A549 (cell line): ENCODE measurements around the gene SUPT20H. TPM values are rescaled to one million over a fixed set of nuclear protein-coding genes. Genes with fewer than 3 reads are reported as not detected.

Experiments
- ATAC-seq, 2 experiments: fragments of 200-7000 bp in 1 of 2; fragments of >200 bp in 1 of 2; cut with Nextera tagmentation in 1 of 2; cut with Tn5 transposase in 1 of 2; 3 replicates each; pipeline versions ENCODE4 v1.8.0 to v1.9.1; 2018 to 2020; ENCODE audit warnings: mild to moderate bottlenecking in 1 of 2, moderate library complexity in 1 of 2
- CTCF ChIA-PET: fragments of 300-600 bp; sonication (Branson Sonifier 250); formaldehyde crosslinking; extraction: SDS; loops from one replicate; lab custom pipeline; 2021; ENCODE audit warnings: antibody characterized with exemption, inconsistent platforms; lab: Yijun Ruan, JAX
- POLR2A ChIA-PET: fragments of 350-600 bp; formaldehyde crosslinking; extraction: SDS; loops from one replicate; lab custom pipeline; 2021; ENCODE audit warnings: antibody characterized with exemption, inconsistent platforms; lab: Yijun Ruan, JAX
- DNase-seq, 2 experiments: peaks; one replicate each; pipeline versions ENCODE4 v3.0.0 to v3.0.0-alpha.2; 2011 to 2016; ENCODE audit warnings: low read depth in 1 of 2, low spot score in 1 of 2
- FAIRE-seq: peaks from 2 replicates; lab custom pipeline; 2011; peaks lifted over from hg19 to GRCh38; lab: Jason Lieb, UNC
- H3K27ac ChIP-seq, 2 experiments: fragments of >200 bp; sonication (Bioruptor Twin); formaldehyde crosslinking; 3 replicates each; pipeline ENCODE4 v1.5.1; 2016 to 2017
- H3K4me1 ChIP-seq: fragments of >200 bp; sonication (Bioruptor Twin); formaldehyde crosslinking; 3 replicates; pipeline ENCODE4 v1.6.1; 2016
- H3K4me2 ChIP-seq: fragments of >200 bp; sonication (Bioruptor Twin); formaldehyde crosslinking; 3 replicates; pipeline ENCODE4 v1.6.1; 2016
- H3K4me3 ChIP-seq: fragments of >200 bp; sonication (Bioruptor Twin); formaldehyde crosslinking; 3 replicates; pipeline ENCODE4 v1.5.1; 2016
- H3K9me3 ChIP-seq: fragments of >200 bp; sonication (Bioruptor Twin); formaldehyde crosslinking; 3 replicates; pipeline ENCODE4 v1.6.1; 2016
- BHLHE40 ChIP-seq: IDR thresholded peaks from 2 replicates; pipeline ENCODE4 v1.6.1; 2012; ENCODE audit warnings: low read depth, low read length, inconsistent platforms
- CBX2 ChIP-seq: fragments of 200-600 bp; sonication (generic); IDR thresholded peaks from 2 replicates; pipeline ENCODE4 v1.6.1; 2016; ENCODE audit warnings: low read depth, mild to moderate bottlenecking, borderline replicate concordance
- CBX8 ChIP-seq: fragments of 200-600 bp; sonication (generic); IDR thresholded peaks from 2 replicates; pipeline ENCODE4 v1.6.1; 2016
- CTCF ChIP-seq: fragments of >200 bp; sonication (Bioruptor Twin); formaldehyde crosslinking; IDR thresholded peaks from 3 replicates; pipeline ENCODE4 v1.5.1; 2016
- FOSB ChIP-seq: fragments of 250-450 bp; sonication (Bioruptor Pico); IDR thresholded peaks from 2 replicates; pipeline ENCODE4 v1.5.0; 2020; ENCODE audit warnings: mild to moderate bottlenecking, moderate library complexity
- FOXS1 ChIP-seq: fragments of 250-450 bp; sonication (Bioruptor Pico); IDR thresholded peaks from 2 replicates; pipeline ENCODE4 v1.5.0; 2020; ENCODE audit warnings: mild to moderate bottlenecking, moderate library complexity
- HDAC2 ChIP-seq: fragments of 200-600 bp; sonication (generic); IDR thresholded peaks from 2 replicates; pipeline ENCODE4 v1.6.1; 2016
- HMGXB4 ChIP-seq: fragments of 250-450 bp; sonication (Bioruptor Pico); IDR thresholded peaks from 2 replicates; pipeline ENCODE4 v1.5.0; 2021; ENCODE audit warnings: mild to moderate bottlenecking, moderate library complexity, borderline replicate concordance
- HOXA7 ChIP-seq: fragments of 250-450 bp; sonication (Bioruptor Pico); IDR thresholded peaks from 2 replicates; pipeline ENCODE4 v1.5.0; 2020; ENCODE audit warnings: mild to moderate bottlenecking, moderate library complexity
- JUN ChIP-seq, 2 experiments: fragments of >200 bp; sonication (Bioruptor Twin); formaldehyde crosslinking; IDR thresholded peaks; 2 replicates in 1 of 2; 3 replicates in 1 of 2; pipeline ENCODE4 v1.6.1; 2016 to 2017
- JUNB ChIP-seq: fragments of >200 bp; sonication (Bioruptor Twin); formaldehyde crosslinking; IDR thresholded peaks from 2 replicates; pipeline ENCODE4 v1.6.1; 2016
- NFE2L2 ChIP-seq: fragments of 150-350 bp; conservative IDR thresholded peaks from 2 replicates; pipeline ENCODE4 v1.6.1; 2014; ENCODE audit warnings: low read length
- NR3C1 ChIP-seq: fragments of >200 bp; sonication (Bioruptor Twin); formaldehyde crosslinking; IDR thresholded peaks from 3 replicates; pipeline ENCODE4 v1.6.1; 2017
- PBX3 ChIP-seq: IDR thresholded peaks from 2 replicates; pipeline ENCODE4 v1.6.1; 2012
- POLR2A ChIP-seq: IDR thresholded peaks from 2 replicates; pipeline ENCODE4 v1.6.1; 2012; ENCODE audit warnings: mild to moderate bottlenecking, low read length
- RAD21 ChIP-seq, 2 experiments: fragments of >200 bp in 1 of 2; sonication (Bioruptor Twin) in 1 of 2; formaldehyde crosslinking in 1 of 2; IDR thresholded peaks in 1 of 2; conservative IDR thresholded peaks in 1 of 2; 2 replicates in 1 of 2; 3 replicates in 1 of 2; pipeline ENCODE4 v1.6.1; 2012 to 2018; ENCODE audit warnings: inconsistent platforms in 1 of 2
- TFCP2L1 ChIP-seq: fragments of 250-450 bp; sonication (Bioruptor Pico); IDR thresholded peaks from 2 replicates; pipeline ENCODE4 v1.5.0; 2021; ENCODE audit warnings: mild to moderate bottlenecking
- TP53 ChIP-seq: fragments of 250-450 bp; sonication (Bioruptor Pico); IDR thresholded peaks from 2 replicates; pipeline ENCODE4 v1.5.0; 2021; ENCODE audit warnings: mild to moderate bottlenecking, moderate library complexity
- USF2 ChIP-seq: fragments of 450-650 bp; IDR thresholded peaks from 2 replicates; pipeline ENCODE4 v1.6.1; 2014; ENCODE audit warnings: antibody characterized with exemption
- ZNF302 ChIP-seq: fragments of 250-450 bp; sonication (Bioruptor Pico); IDR thresholded peaks from 2 replicates; pipeline ENCODE4 v1.9.0; 2021; ENCODE audit warnings: inconsistent platforms, mild to moderate bottlenecking, moderate library complexity
- WGBS: methylation state at CpG from one replicate; pipeline ENCODE4 v1.1.6; 2017; ENCODE audit errors: missing lambda C conversion rate; 5-methylcytosine and 5-hydroxymethylcytosine counted together
- polyA plus RNA-seq, 4 experiments: library from polyadenylated mRNA; depleted of rRNA in 3 of 4; stranded (reverse); fragments of >200 nt; fragmentation: RNase III in 1 of 4; extraction: RNeasy Plus Mini Kit Qiagen cat#74134 plus additional on column Dnase treatment in 1 of 4; gene quantifications; 2 replicates in 3 of 4; 3 replicates in 1 of 4; pipeline ENCODE4 v1.2.3, GENCODE V29; 2011 to 2017
- TF ChIP-seq, protein P1 (sequence below): fragments of 200-600 bp; sonication (generic); IDR thresholded peaks from 2 replicates; pipeline ENCODE4 v1.6.1; 2016; ENCODE audit warnings: antibody characterized with exemption, mild to moderate bottlenecking, moderate library complexity
- TF ChIP-seq, protein P2 (sequence below): fragments of >200 bp; sonication (Bioruptor Twin); formaldehyde crosslinking; IDR thresholded peaks from 2 replicates; pipeline ENCODE4 v1.6.1; 2016
- TF ChIP-seq, protein P3 (sequence below): fragments of >200 bp; sonication (Bioruptor Twin); formaldehyde crosslinking; IDR thresholded peaks from 3 replicates; pipeline ENCODE4 v1.6.1; 2016
- TF ChIP-seq, protein P4 (sequence below): fragments of 250-450 bp; sonication (Bioruptor Pico); IDR thresholded peaks from 2 replicates; pipeline ENCODE4 v1.5.0; 2020; ENCODE audit warnings: low read depth, mild to moderate bottlenecking, moderate library complexity

The SUPT20H gene
- polyA plus RNA-seq, 2 of the 4 experiments (the other 2 are of a cell fraction), result 26.2 to 50.9 TPM

GRCh38 chr13:36965767-36966166 lies 93.7 kb downstream of the SUPT20H start:
- Histone ChIP-seq H3K4me1 (no peaks in the 10 kb centered on the region), H3K9me3 (no peaks in the 10 kb centered on the region), H3K4me3 (no peak overlapping the region), H3K4me2 (no peak overlapping the region), H3K27ac (no peak overlapping the region)
- no peak for DNase-seq
- no peak for ATAC-seq
- TF ChIP-seq, protein P1, sequence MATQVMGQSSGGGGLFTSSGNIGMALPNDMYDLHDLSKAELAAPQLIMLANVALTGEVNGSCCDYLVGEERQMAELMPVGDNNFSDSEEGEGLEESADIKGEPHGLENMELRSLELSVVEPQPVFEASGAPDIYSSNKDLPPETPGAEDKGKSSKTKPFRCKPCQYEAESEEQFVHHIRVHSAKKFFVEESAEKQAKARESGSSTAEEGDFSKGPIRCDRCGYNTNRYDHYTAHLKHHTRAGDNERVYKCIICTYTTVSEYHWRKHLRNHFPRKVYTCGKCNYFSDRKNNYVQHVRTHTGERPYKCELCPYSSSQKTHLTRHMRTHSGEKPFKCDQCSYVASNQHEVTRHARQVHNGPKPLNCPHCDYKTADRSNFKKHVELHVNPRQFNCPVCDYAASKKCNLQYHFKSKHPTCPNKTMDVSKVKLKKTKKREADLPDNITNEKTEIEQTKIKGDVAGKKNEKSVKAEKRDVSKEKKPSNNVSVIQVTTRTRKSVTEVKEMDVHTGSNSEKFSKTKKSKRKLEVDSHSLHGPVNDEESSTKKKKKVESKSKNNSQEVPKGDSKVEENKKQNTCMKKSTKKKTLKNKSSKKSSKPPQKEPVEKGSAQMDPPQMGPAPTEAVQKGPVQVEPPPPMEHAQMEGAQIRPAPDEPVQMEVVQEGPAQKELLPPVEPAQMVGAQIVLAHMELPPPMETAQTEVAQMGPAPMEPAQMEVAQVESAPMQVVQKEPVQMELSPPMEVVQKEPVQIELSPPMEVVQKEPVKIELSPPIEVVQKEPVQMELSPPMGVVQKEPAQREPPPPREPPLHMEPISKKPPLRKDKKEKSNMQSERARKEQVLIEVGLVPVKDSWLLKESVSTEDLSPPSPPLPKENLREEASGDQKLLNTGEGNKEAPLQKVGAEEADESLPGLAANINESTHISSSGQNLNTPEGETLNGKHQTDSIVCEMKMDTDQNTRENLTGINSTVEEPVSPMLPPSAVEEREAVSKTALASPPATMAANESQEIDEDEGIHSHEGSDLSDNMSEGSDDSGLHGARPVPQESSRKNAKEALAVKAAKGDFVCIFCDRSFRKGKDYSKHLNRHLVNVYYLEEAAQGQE, result no peak
- TF ChIP-seq CBX2, result no peak
- TF ChIP-seq JUN (IDR thresholded peaks at IDR 0.05), result no peak
- TF ChIP-seq FOXS1 (CRISPR knock-in tag), result no peak
- no peak for TF ChIP-seq TFCP2L1 (CRISPR knock-in tag)
- TF ChIP-seq NFE2L2, result no peak
- no peak for TF ChIP-seq POLR2A
- no peak for TF ChIP-seq ZNF302 (CRISPR knock-in tag)
- no peak for TF ChIP-seq NR3C1
- TF ChIP-seq, protein P2, sequence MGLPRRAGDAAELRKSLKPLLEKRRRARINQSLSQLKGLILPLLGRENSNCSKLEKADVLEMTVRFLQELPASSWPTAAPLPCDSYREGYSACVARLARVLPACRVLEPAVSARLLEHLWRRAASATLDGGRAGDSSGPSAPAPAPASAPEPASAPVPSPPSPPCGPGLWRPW, result no peak
- no peak for TF ChIP-seq HDAC2
- no peak for TF ChIP-seq PBX3
- TF ChIP-seq, protein P3, sequence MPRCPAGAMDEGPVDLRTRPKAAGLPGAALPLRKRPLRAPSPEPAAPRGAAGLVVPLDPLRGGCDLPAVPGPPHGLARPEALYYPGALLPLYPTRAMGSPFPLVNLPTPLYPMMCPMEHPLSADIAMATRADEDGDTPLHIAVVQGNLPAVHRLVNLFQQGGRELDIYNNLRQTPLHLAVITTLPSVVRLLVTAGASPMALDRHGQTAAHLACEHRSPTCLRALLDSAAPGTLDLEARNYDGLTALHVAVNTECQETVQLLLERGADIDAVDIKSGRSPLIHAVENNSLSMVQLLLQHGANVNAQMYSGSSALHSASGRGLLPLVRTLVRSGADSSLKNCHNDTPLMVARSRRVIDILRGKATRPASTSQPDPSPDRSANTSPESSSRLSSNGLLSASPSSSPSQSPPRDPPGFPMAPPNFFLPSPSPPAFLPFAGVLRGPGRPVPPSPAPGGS, result no peak
- no peak for TF ChIP-seq HMGXB4 (CRISPR knock-in tag)
- TF ChIP-seq USF2, result no peak
- no peak for TF ChIP-seq CBX8
- TF ChIP-seq HOXA7 (CRISPR knock-in tag), result no peak
- no peak for FAIRE-seq
- 53% methylated on average over 2 of the region's 2 CpGs for WGBS
- CTCF ChIA-PET, result no interaction called here
- POLR2A ChIA-PET, result no interaction called here

- ATAC-seq (no peak), FAIRE-seq (no peak), DNase-seq (no peak)
- ChIA-PET CTCF (no interaction called here), POLR2A (no interaction called here)
- WGBS, result 99% methylated on average over 2 of the region's 2 CpGs
- Histone ChIP-seq H3K4me2 (no peak overlapping the region), H3K4me3 (no peak overlapping the region), H3K4me1 (no peaks in the 10 kb centered on the region), H3K9me3 (no peaks in the 10 kb centered on the region), H3K27ac (no peak overlapping the region)
- TF ChIP-seq, protein P2, result no peak
- no peak for TF ChIP-seq JUNB
- TF ChIP-seq, protein P4, sequence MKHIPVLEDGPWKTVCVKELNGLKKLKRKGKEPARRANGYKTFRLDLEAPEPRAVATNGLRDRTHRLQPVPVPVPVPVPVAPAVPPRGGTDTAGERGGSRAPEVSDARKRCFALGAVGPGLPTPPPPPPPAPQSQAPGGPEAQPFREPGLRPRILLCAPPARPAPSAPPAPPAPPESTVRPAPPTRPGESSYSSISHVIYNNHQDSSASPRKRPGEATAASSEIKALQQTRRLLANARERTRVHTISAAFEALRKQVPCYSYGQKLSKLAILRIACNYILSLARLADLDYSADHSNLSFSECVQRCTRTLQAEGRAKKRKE (CRISPR knock-in tag), result no peak
- TF ChIP-seq RAD21 (conservative IDR thresholded peaks at IDR 0.05 in 1 of 2, IDR thresholded peaks at IDR 0.05 in 1 of 2), result no peak
- TF ChIP-seq FOSB (CRISPR knock-in tag), result no peak
- TF ChIP-seq CTCF, result no peak
- TF ChIP-seq CBX2, result no peak
- no peak for TF ChIP-seq PBX3
- TF ChIP-seq TP53 (CRISPR knock-in tag), result no peak
- no peak for TF ChIP-seq BHLHE40
These were observed 99.9 kb downstream of the SUPT20H start for GRCh38 chr13:36959456-36960116.
